Adipocyte (in vitro differentiated cells): Measurements from ENCODE around the gene NR6A1.

Experiments used
- DNase-seq: peaks from one replicate; pipeline ENCODE4 v3.0.0-alpha.2; 2015; ENCODE audit warnings: low read depth
- H3K27me3 ChIP-seq: replicated peaks from 2 replicates; pipeline ENCODE4 v1.7.0; 2013; ENCODE audit warnings: mild to moderate bottlenecking, low read length, moderate library complexity; ENCODE audit not compliant: control insufficient read depth, insufficient read depth
- H3K36me3 ChIP-seq: 2 replicates; pipeline ENCODE4 v1.7.0; 2013; ENCODE audit warnings: low read length, mild to moderate bottlenecking, moderate library complexity; ENCODE audit not compliant: control insufficient read depth, insufficient read depth, severe bottlenecking
- H3K4me1 ChIP-seq: 2 replicates; pipeline ENCODE4 v1.7.0; 2013; ENCODE audit warnings: mild to moderate bottlenecking, low read length, moderate library complexity; ENCODE audit not compliant: control insufficient read depth, insufficient read depth
- H3K4me3 ChIP-seq: 2 replicates; pipeline ENCODE4 v1.7.0; 2013; ENCODE audit warnings: mild to moderate bottlenecking, low read length, moderate library complexity
- H3K9ac ChIP-seq: 2 replicates; pipeline ENCODE4 v1.7.0; 2013; ENCODE audit warnings: mild to moderate bottlenecking, low read length, moderate library complexity
- H3K9me3 ChIP-seq: 2 replicates; pipeline ENCODE4 v1.7.0; 2013; ENCODE audit warnings: mild to moderate bottlenecking, low read length, moderate library complexity; ENCODE audit not compliant: control insufficient read depth

The NR6A1 gene

DNA sequence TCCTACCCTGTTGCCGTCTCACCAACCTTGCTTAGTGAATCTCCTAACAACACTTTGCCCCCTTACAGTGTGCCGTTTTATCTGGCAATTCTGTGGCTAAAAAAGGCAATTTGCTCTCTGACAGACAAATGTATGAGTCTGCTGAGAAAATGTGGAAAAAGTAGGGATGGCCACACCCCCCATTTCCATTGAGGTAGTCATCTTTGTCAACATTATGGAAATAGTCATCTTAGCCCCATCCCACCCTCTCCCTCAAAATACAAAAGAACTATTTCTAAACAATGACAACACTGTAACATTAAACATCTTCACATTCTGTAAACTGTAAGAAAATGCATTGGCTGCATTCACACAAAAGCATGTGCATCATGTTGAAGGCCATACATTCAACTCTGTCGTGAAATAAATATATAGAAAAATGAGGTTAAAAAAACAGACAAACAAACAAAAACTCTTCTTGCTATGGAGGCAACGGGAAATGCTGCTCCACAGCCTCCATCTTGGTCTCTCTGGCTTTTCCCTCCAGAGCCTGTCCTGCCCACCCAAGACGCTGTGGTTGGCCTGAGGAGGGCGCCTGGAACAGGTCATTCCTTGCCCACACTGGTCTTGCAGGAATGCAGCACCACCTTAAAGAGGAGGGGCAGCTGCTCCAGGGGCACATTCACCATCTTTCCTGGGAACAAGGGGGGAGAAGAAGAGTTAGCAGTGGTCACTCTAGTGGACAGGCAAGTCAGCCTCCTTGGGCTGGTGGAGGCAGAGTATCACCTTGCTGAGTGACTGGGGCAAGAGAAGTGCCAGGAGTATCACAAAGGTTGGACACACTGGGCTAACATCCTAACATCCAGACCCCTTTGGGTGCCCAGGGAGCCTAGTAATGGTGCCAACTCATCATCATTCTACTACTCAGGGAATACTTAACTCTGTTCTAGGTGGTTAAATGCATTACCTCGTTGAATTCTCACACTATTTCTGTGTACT lies 248.7 kb downstream of the NR6A1 start:
- Histone ChIP-seq H3K9me3 (no peaks in the 10 kb centered on the region), H3K36me3 (no peaks in the 10 kb centered on the region), H3K9ac (no peak overlapping the region), H3K4me3 (no peak overlapping the region), H3K4me1 (no peaks in the 10 kb centered on the region), H3K27me3 (peaks cover 20% of the 10 kb centered on the region)
- DNase-seq: no peak

DNA sequence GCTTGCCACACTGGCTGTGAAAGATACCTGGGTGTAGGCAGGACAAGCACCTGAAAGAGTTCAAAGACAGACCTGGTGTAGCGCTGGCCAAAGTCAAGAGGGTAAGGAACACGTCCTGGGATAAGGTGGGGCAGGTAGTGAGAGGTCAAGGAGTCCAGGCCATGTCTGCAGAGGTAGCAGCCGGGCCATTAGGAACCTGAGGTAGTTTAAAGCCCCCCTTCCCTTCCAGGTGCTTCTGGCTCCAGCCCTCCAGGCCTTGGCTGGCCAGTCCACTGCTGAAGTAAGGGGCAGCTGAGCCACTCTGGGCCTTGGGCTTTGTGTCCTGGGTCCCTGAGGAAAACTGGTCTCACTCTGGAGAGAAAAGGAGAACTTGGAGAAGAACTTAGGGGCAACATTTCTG lies 250.0 kb downstream of the NR6A1 start:
- DNase-seq: no peak
- no peaks in the 10 kb centered on the region for H3K36me3 ChIP-seq
- no peak overlapping the region for H3K4me3 ChIP-seq
- no peaks in the 10 kb centered on the region for H3K4me1 ChIP-seq
- H3K9ac ChIP-seq: no peak overlapping the region
- no peaks in the 10 kb centered on the region for H3K9me3 ChIP-seq
- peaks cover 25% of the 10 kb centered on the region for H3K27me3 ChIP-seq

DNA sequence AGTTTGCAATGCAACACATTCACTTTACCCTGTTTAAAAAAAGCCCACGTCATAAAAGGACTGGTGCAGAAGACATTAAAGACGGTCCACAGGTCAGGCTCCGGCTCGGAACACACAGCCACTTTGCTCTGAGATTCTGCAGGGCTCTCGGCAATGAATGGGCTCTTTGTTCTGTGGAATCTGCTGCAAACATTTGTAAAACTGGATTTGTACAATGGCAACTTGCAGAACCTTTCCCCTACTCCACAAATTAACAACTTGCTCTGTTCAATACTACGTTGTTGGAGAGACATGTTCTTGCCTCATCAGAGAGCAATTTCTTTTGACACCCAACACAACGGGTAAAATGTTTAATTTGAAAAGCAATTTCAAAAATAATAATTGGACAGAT lies 250.9 kb downstream of the NR6A1 start:
- Histone ChIP-seq H3K9me3 (no peaks in the 10 kb centered on the region), H3K4me1 (no peaks in the 10 kb centered on the region), H3K36me3 (no peaks in the 10 kb centered on the region), H3K27me3 (peaks cover 25% of the 10 kb centered on the region), H3K4me3 (no peak overlapping the region), H3K9ac (no peak overlapping the region)
- no peak for DNase-seq

DNA sequence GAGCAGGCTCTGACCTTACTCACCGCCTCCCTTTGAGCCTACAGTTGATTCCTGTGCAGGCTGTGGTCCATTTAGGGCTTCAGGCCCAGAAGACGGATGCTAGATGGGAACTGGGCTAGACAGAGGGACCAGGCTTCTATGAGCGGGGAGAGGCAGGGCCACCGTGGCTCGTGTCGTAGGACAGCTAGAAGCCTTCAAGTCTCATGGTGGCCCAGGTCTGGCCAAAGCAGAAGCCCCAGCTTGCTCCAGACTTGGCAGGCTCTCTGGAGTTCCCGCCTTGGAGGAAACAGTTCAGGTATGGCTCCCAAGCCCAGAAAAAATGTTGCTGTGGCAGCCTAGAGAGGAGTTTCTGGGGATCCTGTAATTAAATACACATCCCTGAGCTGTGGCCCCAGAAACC lies 253.0 kb downstream of the NR6A1 start:
- H3K4me1 ChIP-seq: no peaks in the 10 kb centered on the region

DNA sequence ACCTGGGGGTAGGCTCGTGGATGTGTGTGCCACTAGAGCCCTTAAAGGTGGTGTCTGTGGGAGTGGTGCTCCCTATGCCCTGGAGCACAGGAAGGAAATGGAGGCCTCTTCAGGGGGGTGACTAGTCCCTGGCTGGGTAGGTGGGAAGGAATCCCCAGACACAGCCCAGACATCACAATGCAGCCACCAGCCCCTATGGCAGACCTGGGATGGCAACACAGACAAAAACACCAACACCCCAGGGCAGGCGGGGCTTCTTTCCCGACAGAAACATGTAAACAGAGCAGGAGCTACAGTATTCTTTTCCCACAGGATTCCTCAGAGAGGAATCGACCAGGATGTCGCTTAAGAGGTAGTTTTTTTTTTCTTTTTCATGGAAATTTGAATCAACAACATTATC lies 253.5 kb downstream of the NR6A1 start:
- no peaks in the 10 kb centered on the region for H3K4me1 ChIP-seq
- no peak overlapping the region for H3K4me3 ChIP-seq
- H3K36me3 ChIP-seq: no peaks in the 10 kb centered on the region
- DNase-seq: no peak
- H3K9ac ChIP-seq: no peak overlapping the region
- peaks cover 44% of the 10 kb centered on the region for H3K27me3 ChIP-seq
- no peaks in the 10 kb centered on the region for H3K9me3 ChIP-seq

More for the DNA sequence above, 253.0 kb downstream of the NR6A1 start:
- no peak overlapping the region for H3K4me3 ChIP-seq
- H3K9ac ChIP-seq: no peak overlapping the region
- no peaks in the 10 kb centered on the region for H3K36me3 ChIP-seq
- H3K9me3 ChIP-seq: no peaks in the 10 kb centered on the region
- DNase-seq: no peak
- peaks cover 41% of the 10 kb centered on the region for H3K27me3 ChIP-seq

DNA sequence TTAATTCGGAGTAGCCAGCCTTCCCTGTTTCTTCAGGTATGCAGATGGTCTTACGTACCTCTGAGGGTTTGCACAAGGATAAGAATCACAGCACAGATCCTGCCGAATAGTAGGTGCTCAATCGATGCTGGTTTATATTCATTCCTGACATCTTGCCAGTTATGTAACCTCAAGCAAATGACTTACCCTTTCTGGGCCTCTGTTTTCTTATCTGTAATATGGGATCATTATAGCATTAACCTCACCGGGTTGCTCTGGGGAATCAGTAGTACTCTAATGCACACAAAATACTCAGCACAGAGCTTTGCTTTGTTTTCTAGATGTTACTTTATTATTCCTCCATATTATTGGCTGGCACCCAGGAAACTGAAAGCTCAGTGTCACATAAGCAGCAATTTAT lies 256.2 kb downstream of the NR6A1 start:
- Histone ChIP-seq H3K9me3 (no peaks in the 10 kb centered on the region), H3K27me3 (peaks cover 51% of the 10 kb centered on the region), H3K9ac (no peak overlapping the region), H3K4me3 (no peak overlapping the region), H3K4me1 (no peaks in the 10 kb centered on the region), H3K36me3 (no peaks in the 10 kb centered on the region)
- DNase-seq: no peak

DNA sequence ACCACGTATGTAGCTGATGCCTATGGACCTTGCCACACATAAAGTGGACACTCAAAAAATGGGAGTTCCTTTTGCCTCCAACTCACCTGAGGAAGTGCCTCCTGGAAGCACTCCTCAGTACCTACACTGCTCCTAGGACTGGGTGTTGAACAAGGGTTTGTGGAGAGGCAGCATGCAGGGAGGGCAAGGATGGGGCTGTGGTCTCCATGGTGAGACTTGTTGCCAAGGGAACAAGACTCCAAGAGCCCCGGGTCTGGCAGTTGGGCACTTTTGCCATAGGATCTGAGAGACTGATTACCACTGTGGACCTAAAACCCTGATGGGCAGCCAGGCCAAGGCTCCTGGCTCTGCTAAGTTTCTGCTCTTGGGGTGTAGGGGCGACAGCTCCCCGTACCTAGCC lies 257.0 kb downstream of the NR6A1 start:
- Histone ChIP-seq H3K27me3 (peaks cover 50% of the 10 kb centered on the region), H3K4me3 (no peak overlapping the region), H3K36me3 (no peaks in the 10 kb centered on the region), H3K9me3 (no peaks in the 10 kb centered on the region), H3K4me1 (no peaks in the 10 kb centered on the region), H3K9ac (no peak overlapping the region)
- no peak for DNase-seq

DNA sequence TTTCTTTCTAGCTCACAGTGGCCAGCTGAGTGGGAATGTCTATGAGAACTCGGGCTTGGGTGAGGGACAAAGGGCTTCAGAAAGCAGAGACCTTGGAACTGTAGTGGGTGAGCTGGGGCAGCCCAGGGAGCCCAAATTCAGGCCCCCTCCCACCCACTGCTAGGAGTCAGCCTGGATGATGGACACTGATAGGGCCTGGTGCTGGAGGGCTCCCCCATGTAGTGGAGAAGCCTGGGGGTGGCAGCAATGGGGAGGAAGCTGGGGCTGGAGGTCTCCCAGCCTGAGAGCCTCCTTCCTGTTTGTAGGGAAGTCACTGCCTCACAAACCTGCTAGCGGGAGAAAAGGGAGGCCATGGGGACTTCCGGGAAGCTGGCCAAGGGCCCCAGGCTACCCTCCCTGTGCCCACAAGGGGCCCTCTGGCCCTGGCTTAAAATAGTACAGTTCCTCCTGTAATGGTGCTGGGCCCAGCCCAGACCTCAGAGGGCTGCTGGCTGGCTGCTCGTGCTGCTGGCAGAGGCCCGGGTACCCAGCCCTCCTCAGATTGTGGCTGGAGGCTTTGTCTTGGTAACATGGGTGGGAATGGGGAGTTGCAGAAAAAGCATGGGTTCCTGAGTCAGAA lies 257.6 kb downstream of the NR6A1 start:
- Histone ChIP-seq H3K4me3 (no peak overlapping the region), H3K27me3 (peaks cover 46% of the 10 kb centered on the region), H3K9me3 (no peaks in the 10 kb centered on the region), H3K9ac (no peak overlapping the region), H3K36me3 (no peaks in the 10 kb centered on the region), H3K4me1 (no peaks in the 10 kb centered on the region)
- DNase-seq: peak; percentile 9

DNA sequence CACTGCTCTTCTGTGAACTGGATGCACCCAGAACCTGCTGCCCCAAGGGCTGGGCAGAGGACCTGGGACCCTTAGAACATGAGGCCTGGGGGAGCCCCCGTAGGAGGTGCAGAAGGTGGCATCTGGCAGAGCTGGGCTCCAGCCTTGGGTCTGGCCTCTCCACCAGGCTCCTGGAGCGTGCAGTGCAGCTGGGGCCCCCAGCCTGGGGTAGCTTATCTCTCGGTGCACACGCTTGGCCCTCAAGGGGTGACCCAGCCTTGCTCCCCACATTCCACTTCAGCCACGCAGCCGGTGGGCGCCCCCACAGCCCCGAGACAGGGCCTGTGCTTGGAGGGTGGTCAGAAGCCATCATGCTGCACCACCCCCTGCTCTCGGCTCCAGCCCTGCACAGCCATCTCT lies 258.3 kb downstream of the NR6A1 start:
- Histone ChIP-seq H3K36me3 (no peaks in the 10 kb centered on the region), H3K4me1 (no peaks in the 10 kb centered on the region), H3K4me3 (no peak overlapping the region), H3K27me3 (peaks cover 40% of the 10 kb centered on the region), H3K9me3 (no peaks in the 10 kb centered on the region), H3K9ac (no peak overlapping the region)
- DNase-seq: no peak

DNA sequence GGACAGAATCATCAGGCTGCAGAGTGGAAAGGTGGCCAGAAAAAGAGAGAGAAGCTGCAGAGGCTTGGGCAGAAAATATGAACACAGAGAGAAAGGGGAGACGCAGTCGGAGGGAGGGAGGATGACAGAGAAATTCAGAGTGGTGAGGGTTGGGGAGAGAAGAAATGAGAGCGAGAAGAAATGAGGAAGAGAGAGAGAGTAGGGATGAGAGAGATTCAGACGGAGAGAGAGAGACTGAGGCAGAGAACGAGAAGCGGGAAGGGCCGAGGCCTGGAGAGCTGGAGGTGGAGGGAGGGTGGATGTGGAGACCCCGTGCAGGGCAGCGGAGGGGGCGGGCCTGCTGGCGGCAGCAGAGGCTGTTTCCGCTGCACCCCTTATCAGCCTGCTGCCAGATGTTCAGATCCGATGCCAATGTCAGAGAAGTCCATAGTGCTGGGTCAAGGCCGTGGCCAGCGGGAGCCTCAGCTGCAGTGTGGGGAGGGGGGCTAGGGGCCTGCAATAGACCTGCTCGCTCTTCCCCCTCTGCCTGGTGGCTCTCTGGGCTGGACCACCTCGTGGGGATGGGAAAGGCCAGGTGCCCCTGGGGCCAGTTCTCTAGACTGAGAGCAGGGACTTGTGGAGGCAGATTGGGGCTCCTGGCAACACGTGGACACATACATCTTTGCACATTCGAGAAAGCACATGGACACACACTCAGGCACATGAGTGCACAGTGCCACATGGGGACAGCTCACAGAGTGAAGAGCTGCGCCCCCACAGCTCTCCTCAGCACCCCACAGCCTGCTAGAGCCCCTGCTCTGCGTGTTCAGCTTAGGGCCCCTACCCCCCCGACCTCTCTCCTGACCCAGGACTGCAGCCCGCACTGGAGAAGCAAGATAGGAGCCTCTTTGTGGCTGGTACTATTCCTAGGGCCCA lies 259.0 kb downstream of the NR6A1 start:
- Histone ChIP-seq H3K9me3 (no peaks in the 10 kb centered on the region), H3K36me3 (no peaks in the 10 kb centered on the region), H3K4me3 (no peak overlapping the region), H3K4me1 (no peaks in the 10 kb centered on the region), H3K9ac (no peak overlapping the region), H3K27me3 (peaks cover 34% of the 10 kb centered on the region)
- DNase-seq: no peak

DNA sequence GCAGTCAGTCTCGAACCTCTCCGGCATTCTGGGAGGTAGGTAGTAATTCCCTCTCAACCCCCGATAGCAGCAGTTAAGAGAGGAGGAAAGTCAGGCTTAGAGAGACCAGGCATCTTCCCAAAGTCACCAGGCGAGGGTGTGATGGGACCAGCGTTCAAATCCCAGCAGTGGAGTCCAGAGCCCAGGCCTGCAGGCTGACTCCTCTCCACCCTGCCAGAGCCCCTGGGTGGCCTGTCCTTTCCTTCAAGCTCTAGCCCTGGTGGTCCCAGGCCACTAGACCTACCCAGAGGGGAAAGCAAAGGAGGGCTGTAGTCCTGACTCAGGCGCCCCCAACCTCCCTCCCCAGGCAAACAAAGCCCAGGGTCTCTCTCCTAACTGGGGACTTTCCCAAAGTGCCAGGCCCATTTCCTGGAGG lies 259.7 kb downstream of the NR6A1 start:
- Histone ChIP-seq H3K9me3 (no peaks in the 10 kb centered on the region), H3K36me3 (no peaks in the 10 kb centered on the region), H3K27me3 (peaks cover 30% of the 10 kb centered on the region), H3K4me3 (no peak overlapping the region), H3K9ac (no peak overlapping the region), H3K4me1 (no peaks in the 10 kb centered on the region)
- no peak for DNase-seq
